ENCODE measurements around the gene DCDC2C. TPM values are rescaled to one million over a fixed set of nuclear protein-coding genes. Genes with fewer than 3 reads are reported as not detected.

DCDC2C gene
- total and polyA plus RNA-seq, 2 donors (not counting 3 experiments of a cell fraction or from before 2014, with no cell fraction given), result not detected

DNA sequence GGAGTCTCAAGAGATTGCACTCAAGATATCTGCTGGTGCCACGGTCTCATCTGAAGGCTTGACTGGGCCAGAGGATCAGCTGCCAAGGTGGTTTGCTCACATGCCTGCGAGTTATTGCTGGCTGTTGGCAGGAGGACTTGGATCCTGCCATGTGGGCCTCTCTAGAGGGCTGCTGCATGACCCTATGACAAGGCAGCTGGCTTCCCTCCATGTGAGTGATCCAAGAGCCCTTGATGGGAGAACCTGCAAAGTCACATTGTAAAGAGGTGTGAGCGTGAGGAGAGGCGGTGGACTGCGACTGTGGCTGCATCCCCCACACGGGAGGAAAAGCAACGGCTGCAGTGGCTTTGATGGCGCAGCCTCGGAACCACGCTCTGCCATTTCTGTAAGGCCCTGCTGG lies 49.4 kb upstream of the DCDC2C start:
- Histone ChIP-seq H3K79me2 (ENCODE audit: control insufficient read depth, insufficient read depth, low read length) (no peaks in the 10 kb centered on the region), H3K4me3 (replicated peaks in 1 of 3; ENCODE audit: insufficient read depth in 1 of 3, low read depth in 1 of 3, low read length in 3 of 3) (no peak overlapping the region), H3K36me3 (ENCODE audit: control insufficient read depth in 2 of 2, extremely low read depth in 1 of 2, insufficient read depth in 2 of 2, low read length in 2 of 2) (no peaks in the 10 kb centered on the region), H3K27ac (ENCODE audit: insufficient read depth, low read depth, low read length) (no peak overlapping the region), H3K4me1 (ENCODE audit: control insufficient read depth, extremely low read depth, insufficient read depth, low read length) (peaks cover 2% of the 10 kb centered on the region), H3K27me3 (ENCODE audit: control insufficient read depth in 2 of 2, insufficient read depth in 2 of 2, low read length in 2 of 2) (no peaks in the 10 kb centered on the region), H4K20me1 (replicated peaks; ENCODE audit: control insufficient read depth, extremely low read depth, insufficient read depth, low read length) (no peaks in the 10 kb centered on the region), H3K4me2 (ENCODE audit: insufficient read depth, low read length) (no peak overlapping the region), H3K9me1 (replicated peaks; ENCODE audit: control insufficient read depth, extremely low read depth, insufficient read depth, low read length) (no peaks in the 10 kb centered on the region), H3K9ac (replicated peaks; ENCODE audit: extremely low read depth, insufficient read depth, low read length) (no peak overlapping the region), H2AFZ (ENCODE audit: low read depth, low read length) (no peak overlapping the region), H3K9me3 (replicated peaks; ENCODE audit: control insufficient read depth, insufficient read depth, low read length) (no peaks in the 10 kb centered on the region)
- no peak for TF ChIP-seq MYC (IDR thresholded peaks at IDR 0.05; ENCODE audit: low read depth, low read length)
- no peak for TF ChIP-seq GATA2 (IDR thresholded peaks at IDR 0.05; ENCODE audit: insufficient read depth, insufficient read length, low read depth, low read length)
- TF ChIP-seq CTCF (IDR thresholded peaks at IDR 0.05; ENCODE audit: extremely low read depth in 1 of 2, insufficient read depth in 1 of 2, low read depth in 1 of 2, low read length in 2 of 2), result no peak
- TF ChIP-seq POLR2AphosphoS5 (IDR thresholded peaks at IDR 0.05; ENCODE audit: insufficient read depth, low read depth, low read length), result no peak
- TF ChIP-seq, protein P1, sequence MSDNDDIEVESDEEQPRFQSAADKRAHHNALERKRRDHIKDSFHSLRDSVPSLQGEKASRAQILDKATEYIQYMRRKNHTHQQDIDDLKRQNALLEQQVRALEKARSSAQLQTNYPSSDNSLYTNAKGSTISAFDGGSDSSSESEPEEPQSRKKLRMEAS (IDR thresholded peaks at IDR 0.05; ENCODE audit: insufficient read depth, insufficient read length), result no peak
- TF ChIP-seq EZH2 (IDR thresholded peaks at IDR 0.05; ENCODE audit: borderline replicate concordance, low read depth, low read length, severe bottlenecking), result no peak
- no peak for TF ChIP-seq FOS (IDR thresholded peaks at IDR 0.05; ENCODE audit: borderline replicate concordance, insufficient read depth, low read length)
- no peak for TF ChIP-seq JUN (IDR thresholded peaks at IDR 0.05; ENCODE audit: borderline replicate concordance, insufficient read depth, insufficient read length, low read depth)
- TF ChIP-seq POLR2A (IDR thresholded peaks at IDR 0.05; ENCODE audit: low read depth, low read length), result no peak
- dilution Hi-C loops (cut with MboI; ENCODE audit: extremely low pct_ligation_motif_present, low sequenced_read_pairs), result no loop called here
- CTCF ChIA-PET, result interaction anchor here (4.1 kb wide), 1 partner anchor 231 kb away, joined by 41 read pairs; no protein-coding TSS in a partner anchor
- BruUV-seq (replicated peaks), result no TSS peak
- intact Hi-C loops (cut with micrococcal nuclease), result loop anchor here (5.0 kb wide), 2 partner anchors 77 to 352 kb away; partner anchors contain the start of gene RPS7
- no peak for DNase-seq (ENCODE audit: low read depth, low spot score)
- POLR2A ChIA-PET, result no interaction called here
- FAIRE-seq, result no peak
